H1 (cell line): ENCODE results near the gene FBN1. TPM values are rescaled to one million over a fixed set of nuclear protein-coding genes. Genes with fewer than 3 reads are reported as not detected.

Experiments used
- NRF1 ChIP-seq: IDR thresholded peaks from 2 replicates; pipeline ENCODE4 v1.6.1; 2011; ENCODE audit warnings: mild to moderate bottlenecking, low read depth, low read length, improper control_type of control experiment
- polyA plus RNA-seq, 7 experiments: library from polyadenylated mRNA; depleted of rRNA in 3 of 7; stranded (reverse) in 5 of 7; unstranded in 2 of 7; fragments of >200 nt in 5 of 7; fragments of 200-250 nt in 2 of 7; gene quantifications; 1 replicate in 5 of 7; 2 replicates in 1 of 7; 4 replicates in 1 of 7; pipeline versions ENCODE4 v1.2.1 to v1.2.3, GENCODE V29; 2011 to 2013; ENCODE audit warnings: missing spikeins in 2 of 7, mixed read lengths in 2 of 7
- total RNA-seq: library from RNA; stranded (reverse); fragmentation: NEBNext Ultra II Directional; extraction: Animal tissue kit (Norgen Biotek cat#: 25700); gene quantifications from 2 replicates; pipeline ENCODE4 v1.2.1, GENCODE V29; 2021

Gene FBN1
- total and polyA plus RNA-seq, 2 of the 8 experiments (the other 6 are each of a cell fraction or from before 2014, with no cell fraction given), result 3.0 to 4.0 TPM

- TF ChIP-seq NRF1, result no peak
- TF ChIP-seq, all 59 proteins: peak for 0
Observed at GRCh38 chr15:48510976-48511375, 134.5 kb downstream of the FBN1 start (continued).
